Progenitor cell of endocrine pancreas (in vitro differentiated cells): ENCODE measurements around the gene LRRC75B. TPM values are rescaled to one million over a fixed set of nuclear protein-coding genes. Genes with fewer than 3 reads are reported as not detected.
A peak's percentile ranks its signal among the peaks of the same experiment; 100 is the strongest.
"Not testable (repeated sequence)": the region's sequence is repeated elsewhere in the genome, so short reads cannot be mapped to it uniquely, and the experiment has no call there.

Source experiments
- DNase-seq: peaks from one replicate; pipeline ENCODE4 v3.0.0; 2021; ENCODE audit warnings: low spot score; ENCODE audit not compliant: unreplicated experiment
- H3K27ac Mint-ChIP-seq: 2 replicates; pipeline ENCODE4 v1.8.0; 2021; ENCODE audit warnings: mild to moderate bottlenecking, moderate library complexity, mixed read lengths
- H3K27me3 Mint-ChIP-seq: 2 replicates; pipeline ENCODE4 v1.8.0; 2021; ENCODE audit warnings: mixed read lengths
- H3K36me3 Mint-ChIP-seq: 2 replicates; pipeline ENCODE4 v1.8.0; 2022; ENCODE audit warnings: mixed read lengths; ENCODE audit not compliant: insufficient read depth
- H3K4me1 Mint-ChIP-seq: 2 replicates; pipeline ENCODE4 v1.8.0; 2021; ENCODE audit warnings: low read depth, mixed read lengths
- H3K4me3 Mint-ChIP-seq: 2 replicates; pipeline ENCODE4 v1.8.0; 2021; ENCODE audit warnings: low read depth, mild to moderate bottlenecking, moderate library complexity, mixed read lengths
- H3K9me3 Mint-ChIP-seq: 2 replicates; pipeline ENCODE4 v1.8.0; 2021; ENCODE audit warnings: low read depth, mixed read lengths
- total RNA-seq: library from RNA; stranded (reverse); gene quantifications from 2 replicates; pipeline ENCODE4 v1.2.1, GENCODE V29; 2021
- TF ChIP-seq, protein P1 (sequence below): fragments of 200-600 bp; sonication (generic); IDR thresholded peaks from one replicate; pipeline ENCODE4 v1.5.0; 2021; ENCODE audit warnings: antibody characterized with exemption, mild to moderate bottlenecking; ENCODE audit not compliant: unreplicated experiment

Gene LRRC75B
- total RNA-seq, 1 donor from 2014 or later: 24.6 TPM

DNA sequence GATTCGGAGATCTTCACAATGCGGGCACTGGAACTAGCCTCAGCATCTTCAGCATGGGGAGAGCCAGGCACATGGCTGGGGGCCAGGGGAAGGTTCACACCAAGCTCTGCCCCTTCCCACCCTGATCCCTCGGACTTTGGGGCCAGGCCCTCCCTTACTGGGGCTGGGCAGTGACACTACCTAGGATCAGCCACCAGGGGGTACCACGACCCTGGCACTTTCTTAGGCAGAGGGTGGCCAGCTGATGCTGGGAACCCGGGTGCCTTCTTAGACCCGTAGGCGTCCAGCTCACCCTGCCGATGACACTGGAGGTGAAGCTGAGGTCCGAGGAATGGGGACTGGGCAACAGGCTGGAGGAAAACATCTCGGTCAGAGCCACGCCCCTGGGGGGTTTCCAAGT lies 36.2 kb upstream of the LRRC75B start:
- H3K4me1 Mint-ChIP-seq: peaks cover 11% of the 10 kb centered on the region
- H3K9me3 Mint-ChIP-seq, H3K36me3 Mint-ChIP-seq, H3K4me3 Mint-ChIP-seq, H3K27ac Mint-ChIP-seq, H3K27me3 Mint-ChIP-seq, DNase-seq: not testable (repeated sequence)
- TF ChIP-seq, protein P1, sequence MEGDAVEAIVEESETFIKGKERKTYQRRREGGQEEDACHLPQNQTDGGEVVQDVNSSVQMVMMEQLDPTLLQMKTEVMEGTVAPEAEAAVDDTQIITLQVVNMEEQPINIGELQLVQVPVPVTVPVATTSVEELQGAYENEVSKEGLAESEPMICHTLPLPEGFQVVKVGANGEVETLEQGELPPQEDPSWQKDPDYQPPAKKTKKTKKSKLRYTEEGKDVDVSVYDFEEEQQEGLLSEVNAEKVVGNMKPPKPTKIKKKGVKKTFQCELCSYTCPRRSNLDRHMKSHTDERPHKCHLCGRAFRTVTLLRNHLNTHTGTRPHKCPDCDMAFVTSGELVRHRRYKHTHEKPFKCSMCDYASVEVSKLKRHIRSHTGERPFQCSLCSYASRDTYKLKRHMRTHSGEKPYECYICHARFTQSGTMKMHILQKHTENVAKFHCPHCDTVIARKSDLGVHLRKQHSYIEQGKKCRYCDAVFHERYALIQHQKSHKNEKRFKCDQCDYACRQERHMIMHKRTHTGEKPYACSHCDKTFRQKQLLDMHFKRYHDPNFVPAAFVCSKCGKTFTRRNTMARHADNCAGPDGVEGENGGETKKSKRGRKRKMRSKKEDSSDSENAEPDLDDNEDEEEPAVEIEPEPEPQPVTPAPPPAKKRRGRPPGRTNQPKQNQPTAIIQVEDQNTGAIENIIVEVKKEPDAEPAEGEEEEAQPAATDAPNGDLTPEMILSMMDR: peak; percentile 47

DNA sequence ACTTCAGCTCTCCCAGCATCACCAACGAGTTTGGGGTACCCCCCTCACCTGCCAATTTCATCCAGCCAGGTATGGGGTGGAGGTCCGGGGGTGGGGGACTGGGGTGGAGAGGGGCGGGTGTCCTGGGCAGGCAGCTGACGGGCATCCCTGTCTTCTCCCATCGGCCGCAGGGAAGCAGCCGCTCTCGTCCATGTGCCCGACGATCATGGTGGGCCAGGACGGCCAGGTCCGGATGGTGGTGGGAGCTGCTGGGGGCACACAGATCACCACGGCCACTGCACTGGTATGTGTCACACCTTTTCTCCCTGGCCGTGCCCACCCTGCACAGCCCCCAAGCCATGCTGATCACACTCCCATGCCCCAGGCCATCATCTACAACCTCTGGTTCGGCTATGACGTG lies 35.0 kb upstream of the LRRC75B start:
- not testable (repeated sequence) for H3K9me3 Mint-ChIP-seq, H3K27ac Mint-ChIP-seq, DNase-seq, H3K4me3 Mint-ChIP-seq, H3K36me3 Mint-ChIP-seq, H3K27me3 Mint-ChIP-seq
- peaks cover 11% of the 10 kb centered on the region for H3K4me1 Mint-ChIP-seq

DNA sequence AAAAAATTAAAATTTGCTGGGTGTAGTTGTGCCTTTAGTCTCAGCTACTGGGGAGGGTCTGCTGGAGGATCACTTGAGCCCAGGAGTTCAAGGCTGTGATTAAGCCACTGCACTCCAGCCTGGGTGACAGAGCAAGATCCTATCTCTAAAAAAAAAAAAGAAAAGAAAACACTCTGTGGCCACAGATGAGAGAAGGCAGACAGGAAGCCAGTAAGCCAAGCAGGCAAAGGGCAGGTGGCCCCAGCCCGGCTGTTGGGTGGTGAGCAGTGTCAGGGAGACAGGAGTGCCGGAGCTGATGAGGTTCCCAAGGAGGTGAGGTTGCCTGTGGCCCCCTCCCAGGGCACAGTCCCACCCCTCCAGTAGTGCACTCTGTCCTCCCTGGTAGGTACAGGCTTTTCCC lies 29.7 kb upstream of the LRRC75B start:
- peak overlapping the region; percentile 79 for H3K27ac Mint-ChIP-seq
- not testable (repeated sequence) for H3K36me3 Mint-ChIP-seq, H3K4me3 Mint-ChIP-seq, DNase-seq, H3K4me1 Mint-ChIP-seq, H3K9me3 Mint-ChIP-seq, H3K27me3 Mint-ChIP-seq

DNA sequence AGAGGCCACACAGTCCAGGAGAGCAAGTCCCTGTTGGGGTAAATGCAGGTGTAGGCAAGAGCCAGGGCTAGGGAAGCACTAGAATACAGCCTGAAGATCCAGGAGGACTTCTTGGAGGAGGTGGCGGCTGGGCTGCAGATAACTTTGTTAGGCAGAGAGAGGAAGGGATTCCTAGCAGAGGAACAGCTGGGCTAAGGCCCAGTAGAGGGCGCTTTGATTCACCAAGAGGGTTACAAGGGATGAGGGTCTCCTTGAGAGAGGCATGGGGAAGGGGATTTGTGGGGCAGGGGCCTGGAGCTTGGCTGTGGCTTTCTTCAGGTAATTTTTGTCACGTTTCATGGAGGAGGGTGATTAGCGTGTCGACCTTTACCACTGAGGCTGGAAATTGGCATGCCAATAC lies 28.4 kb upstream of the LRRC75B start:
- H3K36me3 Mint-ChIP-seq, H3K27ac Mint-ChIP-seq, H3K27me3 Mint-ChIP-seq, DNase-seq, H3K4me3 Mint-ChIP-seq, H3K4me1 Mint-ChIP-seq, H3K9me3 Mint-ChIP-seq: not testable (repeated sequence)

DNA sequence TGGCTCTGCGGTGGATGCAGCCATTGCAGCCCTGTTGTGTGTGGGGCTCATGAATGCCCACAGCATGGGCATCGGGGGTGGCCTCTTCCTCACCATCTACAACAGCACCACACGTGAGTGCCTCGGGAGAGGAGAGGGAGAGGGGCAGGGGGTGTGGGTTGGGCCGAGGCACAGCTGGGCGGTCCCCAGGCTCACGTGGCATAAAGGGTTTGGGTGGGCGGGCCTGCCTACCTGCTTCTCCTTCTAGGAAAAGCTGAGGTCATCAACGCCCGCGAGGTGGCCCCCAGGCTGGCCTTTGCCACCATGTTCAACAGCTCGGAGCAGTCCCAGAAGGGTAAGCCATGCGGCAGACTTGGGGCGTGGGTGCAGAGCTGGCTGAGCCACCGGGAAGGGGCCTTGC lies 21.9 kb upstream of the LRRC75B start:
- H3K4me1 Mint-ChIP-seq, H3K27ac Mint-ChIP-seq, H3K36me3 Mint-ChIP-seq, H3K4me3 Mint-ChIP-seq, DNase-seq, H3K27me3 Mint-ChIP-seq, H3K9me3 Mint-ChIP-seq: not testable (repeated sequence)

DNA sequence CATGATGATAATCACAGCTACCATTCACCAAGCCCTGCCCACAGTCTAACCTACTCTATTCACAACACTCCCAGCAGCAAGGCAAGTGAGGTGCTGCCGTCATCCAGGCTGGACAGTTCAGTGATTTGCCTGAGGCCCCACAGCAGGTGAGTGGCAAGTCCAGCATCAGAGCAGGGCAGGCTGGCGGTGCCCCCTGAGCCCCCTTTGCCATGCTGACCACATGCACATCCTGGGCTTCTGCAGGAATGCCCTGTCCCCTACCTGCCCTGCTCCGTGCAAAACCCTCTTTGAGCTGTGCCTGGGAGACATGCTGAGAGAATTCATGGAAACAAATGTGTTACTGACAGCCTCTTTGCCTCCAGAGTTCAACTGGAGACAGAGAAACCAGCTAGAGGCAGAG lies 17.0 kb upstream of the LRRC75B start:
- H3K4me1 Mint-ChIP-seq, H3K4me3 Mint-ChIP-seq, H3K36me3 Mint-ChIP-seq: not testable (repeated sequence)

DNA sequence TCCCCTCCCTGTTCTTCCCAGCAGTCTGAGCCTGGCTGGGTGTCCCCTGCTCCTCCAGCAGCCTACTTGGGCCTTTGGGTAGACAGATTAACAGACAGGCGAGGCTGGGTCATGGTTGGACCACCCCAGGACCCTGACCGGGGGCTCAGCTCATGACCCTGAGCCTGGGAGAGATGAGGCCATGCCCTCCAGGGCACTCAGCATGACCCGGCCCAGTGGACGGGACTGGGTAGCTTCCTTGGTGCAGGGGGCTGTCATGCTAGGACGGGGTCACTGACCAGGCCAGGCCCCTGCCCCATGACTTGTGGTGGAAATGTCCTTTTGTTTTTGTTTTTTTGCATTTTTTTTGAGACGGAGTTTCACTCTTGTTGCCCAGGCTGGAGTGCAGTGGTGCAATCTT lies 15.5 kb upstream of the LRRC75B start:
- H3K9me3 Mint-ChIP-seq, H3K4me1 Mint-ChIP-seq, H3K27ac Mint-ChIP-seq, H3K27me3 Mint-ChIP-seq, DNase-seq, H3K4me3 Mint-ChIP-seq, H3K36me3 Mint-ChIP-seq: not testable (repeated sequence)

More for the DNA sequence above, 17.0 kb upstream of the LRRC75B start:
- H3K27ac Mint-ChIP-seq, H3K9me3 Mint-ChIP-seq, H3K27me3 Mint-ChIP-seq, DNase-seq: not testable (repeated sequence)

DNA sequence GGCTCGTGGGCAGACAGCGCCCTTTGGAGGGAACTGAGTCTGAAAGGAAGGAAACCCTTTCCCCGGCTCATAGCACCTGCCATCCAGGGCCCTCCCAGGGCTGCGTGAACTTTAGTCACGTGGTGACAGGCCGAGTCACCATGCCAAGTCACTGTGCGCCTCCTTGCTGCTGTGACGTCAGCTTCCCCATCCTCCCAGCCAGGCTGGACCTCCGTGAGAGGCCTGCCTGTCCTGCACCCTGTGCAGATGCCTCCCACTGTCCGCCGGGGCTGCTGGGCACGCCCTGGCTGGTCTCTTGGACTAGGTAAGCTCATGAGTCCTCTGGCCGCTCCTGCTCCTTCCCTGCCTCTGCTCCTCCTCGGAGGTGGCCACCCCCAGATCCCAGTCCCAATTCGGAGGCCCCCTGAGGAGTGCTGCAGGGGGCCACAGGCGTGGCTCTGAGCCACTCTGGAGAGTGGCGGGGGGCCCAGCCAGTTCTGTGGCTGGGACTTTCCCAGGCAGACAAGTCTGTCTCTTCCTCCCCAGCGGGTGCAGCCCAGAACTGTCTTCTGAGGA lies 14.6 kb upstream of the LRRC75B start:
- not testable (repeated sequence) for H3K27ac Mint-ChIP-seq, H3K9me3 Mint-ChIP-seq, H3K27me3 Mint-ChIP-seq

DNA sequence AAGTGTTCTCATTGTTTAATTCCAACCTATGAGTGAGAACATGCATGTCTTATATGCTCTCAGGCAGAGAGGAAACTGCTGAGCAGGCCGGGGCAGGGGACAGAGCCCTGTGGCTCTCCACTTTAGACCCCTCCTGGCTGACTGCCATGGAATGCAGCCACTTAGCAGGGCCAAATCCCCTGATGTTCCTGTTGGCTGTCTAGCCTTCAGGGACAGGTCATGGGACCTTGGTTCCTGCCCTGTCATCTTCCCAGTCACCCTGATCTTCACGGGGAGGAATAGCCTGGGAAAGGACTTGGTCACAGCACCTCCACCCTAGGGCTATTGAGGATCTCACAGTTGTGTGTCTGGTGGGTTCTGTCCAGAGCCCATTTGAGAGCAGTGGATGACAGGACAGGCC lies 13.5 kb upstream of the LRRC75B start:
- not testable (repeated sequence) for H3K4me3 Mint-ChIP-seq, H3K27me3 Mint-ChIP-seq, DNase-seq, H3K27ac Mint-ChIP-seq, H3K36me3 Mint-ChIP-seq, H3K9me3 Mint-ChIP-seq
- H3K4me1 Mint-ChIP-seq: peaks cover 12% of the 10 kb centered on the region

More for the DNA sequence above, 14.6 kb upstream of the LRRC75B start:
- H3K4me3 Mint-ChIP-seq, DNase-seq, H3K36me3 Mint-ChIP-seq, H3K4me1 Mint-ChIP-seq: not testable (repeated sequence)
